ENCODE results near the gene TTC33.

The TTC33 gene

GRCh38 chr5:40654377-40654991 lies 101.3 kb downstream of the TTC33 start:
- H3K4me3 ChIP-seq = no peak overlapping the region
- H3K4me1 ChIP-seq = no peaks in the 10 kb centered on the region
- intact Hi-C loops (cut with DNase I; ENCODE audit: low total_unique reads) = no loop called here
- H3K36me3 ChIP-seq = no peaks in the 10 kb centered on the region
- no peak for DNase-seq
- no peaks in the 10 kb centered on the region for H3K27me3 ChIP-seq
- H3K27ac ChIP-seq = no peak overlapping the region
- H3K9me3 ChIP-seq = no peaks in the 10 kb centered on the region
- no peak for TF ChIP-seq CTCF (IDR thresholded peaks at IDR 0.05)

GRCh38 chr5:40653221-40654022 lies 102.3 kb downstream of the TTC33 start:
- Histone ChIP-seq H3K36me3 (no peaks in the 10 kb centered on the region), H3K9me3 (no peaks in the 10 kb centered on the region), H3K27me3 (no peaks in the 10 kb centered on the region), H3K27ac (no peak overlapping the region), H3K4me3 (no peak overlapping the region), H3K4me1 (no peaks in the 10 kb centered on the region)
- TF ChIP-seq CTCF (IDR thresholded peaks at IDR 0.05) = no peak
- no peak for DNase-seq
- intact Hi-C loops (cut with DNase I; ENCODE audit: low total_unique reads) = no loop called here

- DNase-seq = no peak
- H3K4me3 ChIP-seq = no peak overlapping the region
These were observed 103.1 kb downstream of the TTC33 start for GRCh38 chr5:40652441-40653220.

GRCh38 chr5:40651201-40651600 lies 104.6 kb downstream of the TTC33 start:
- Histone ChIP-seq H3K27ac (no peak overlapping the region), H3K27me3 (no peaks in the 10 kb centered on the region), H3K4me3 (no peak overlapping the region), H3K36me3 (no peaks in the 10 kb centered on the region), H3K9me3 (no peaks in the 10 kb centered on the region), H3K4me1 (no peaks in the 10 kb centered on the region)
- TF ChIP-seq CTCF (IDR thresholded peaks at IDR 0.05) = no peak
- no peak for DNase-seq
- intact Hi-C loops (cut with DNase I; ENCODE audit: low total_unique reads) = no loop called here

More at GRCh38 chr5:40652441-40653220, 103.1 kb downstream of the TTC33 start:
- Histone ChIP-seq H3K9me3 (no peaks in the 10 kb centered on the region), H3K4me1 (no peaks in the 10 kb centered on the region), H3K36me3 (no peaks in the 10 kb centered on the region), H3K27ac (no peak overlapping the region), H3K27me3 (no peaks in the 10 kb centered on the region)
- intact Hi-C loops (cut with DNase I; ENCODE audit: low total_unique reads) = no loop called here
- no peak for TF ChIP-seq CTCF (IDR thresholded peaks at IDR 0.05)

GRCh38 chr5:40649463-40650030 lies 106.2 kb downstream of the TTC33 start:
- DNase-seq = no peak

More at GRCh38 chr5:40649463-40650030, 106.2 kb downstream of the TTC33 start:
- Histone ChIP-seq H3K4me1 (no peaks in the 10 kb centered on the region), H3K27ac (no peak overlapping the region), H3K27me3 (no peaks in the 10 kb centered on the region), H3K4me3 (no peak overlapping the region), H3K36me3 (no peaks in the 10 kb centered on the region), H3K9me3 (no peaks in the 10 kb centered on the region)
- no peak for TF ChIP-seq CTCF (IDR thresholded peaks at IDR 0.05)
- intact Hi-C loops (cut with DNase I; ENCODE audit: low total_unique reads) = no loop called here

Measured in tibial artery (tissue), 4 donors.